GM12801 (cell line): ENCODE data around the gene C16orf78.

Source experiments
- CTCF ChIP-seq: IDR thresholded peaks from one replicate; pipeline ENCODE4 v1.5.1; 2011; ENCODE audit warnings: control low read depth; ENCODE audit not compliant: insufficient read length; ENCODE audit errors: extremely low read depth

Gene C16orf78

GRCh38 chr16:49411121-49411970 lies 37.7 kb downstream of the C16orf78 start:
- TF ChIP-seq CTCF: no peak

- no peak for TF ChIP-seq CTCF
These were observed 41.1 kb downstream of the C16orf78 start for GRCh38 chr16:49414671-49415070.

GRCh38 chr16:49415083-49415482 lies 41.5 kb downstream of the C16orf78 start:
- TF ChIP-seq CTCF: no peak

- TF ChIP-seq CTCF: no peak
These were observed 42.5 kb downstream of the C16orf78 start for GRCh38 chr16:49416001-49416675.

- TF ChIP-seq CTCF: no peak
These were observed 43.8 kb downstream of the C16orf78 start for GRCh38 chr16:49417354-49417753.

GRCh38 chr16:49419006-49419405 lies 45.4 kb downstream of the C16orf78 start:
- TF ChIP-seq CTCF: no peak

- TF ChIP-seq CTCF: no peak
These were observed 46.3 kb downstream of the C16orf78 start for GRCh38 chr16:49419862-49420261.
